Gastrocnemius medialis (tissue), 4 donors: ENCODE results near the gene SMARCA2.

Experiments
- POLR2A ChIP-seq, 2 donors: fragments of 450-650 bp; IDR thresholded peaks; one replicate each; pipeline ENCODE4 v1.6.1; 2017; ENCODE audit warnings: antibody characterized with exemption in 2 of 2, mild to moderate bottlenecking in 2 of 2, moderate library complexity in 2 of 2
- TF ChIP-seq, protein P1 (sequence below), 5 experiments: fragments of 450-650 bp in 3 of 5; fragments of 200-600 bp in 2 of 5; sonication (generic) in 2 of 5; IDR thresholded peaks in 4 of 5; conservative IDR thresholded peaks in 1 of 5; 1 replicate in 4 of 5; 2 replicates in 1 of 5; pipeline ENCODE4 v1.5.1; 2016 to 2019; ENCODE audit warnings: antibody characterized with exemption in 5 of 5, mild to moderate bottlenecking in 3 of 5, moderate library complexity in 3 of 5

DNA sequence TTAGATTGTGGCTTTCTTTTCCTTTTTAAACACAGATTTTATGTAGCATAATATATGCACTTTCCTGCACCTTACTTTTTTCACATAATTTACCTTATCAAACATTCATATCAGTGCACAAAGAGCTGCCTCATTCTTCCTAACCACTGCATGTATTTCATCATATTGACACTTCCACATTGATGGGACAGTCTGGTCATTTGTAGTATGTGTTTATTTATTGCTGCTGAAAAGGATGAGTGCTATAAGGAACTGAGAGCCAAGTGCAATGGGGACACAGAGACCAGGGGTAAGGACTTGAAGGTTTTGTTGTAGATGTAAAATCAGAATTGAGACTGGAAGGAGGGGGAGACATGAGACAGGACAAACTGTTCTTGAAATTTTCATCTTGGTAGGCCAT lies 193.8 kb downstream of the SMARCA2 start:
- TF ChIP-seq, protein P1, sequence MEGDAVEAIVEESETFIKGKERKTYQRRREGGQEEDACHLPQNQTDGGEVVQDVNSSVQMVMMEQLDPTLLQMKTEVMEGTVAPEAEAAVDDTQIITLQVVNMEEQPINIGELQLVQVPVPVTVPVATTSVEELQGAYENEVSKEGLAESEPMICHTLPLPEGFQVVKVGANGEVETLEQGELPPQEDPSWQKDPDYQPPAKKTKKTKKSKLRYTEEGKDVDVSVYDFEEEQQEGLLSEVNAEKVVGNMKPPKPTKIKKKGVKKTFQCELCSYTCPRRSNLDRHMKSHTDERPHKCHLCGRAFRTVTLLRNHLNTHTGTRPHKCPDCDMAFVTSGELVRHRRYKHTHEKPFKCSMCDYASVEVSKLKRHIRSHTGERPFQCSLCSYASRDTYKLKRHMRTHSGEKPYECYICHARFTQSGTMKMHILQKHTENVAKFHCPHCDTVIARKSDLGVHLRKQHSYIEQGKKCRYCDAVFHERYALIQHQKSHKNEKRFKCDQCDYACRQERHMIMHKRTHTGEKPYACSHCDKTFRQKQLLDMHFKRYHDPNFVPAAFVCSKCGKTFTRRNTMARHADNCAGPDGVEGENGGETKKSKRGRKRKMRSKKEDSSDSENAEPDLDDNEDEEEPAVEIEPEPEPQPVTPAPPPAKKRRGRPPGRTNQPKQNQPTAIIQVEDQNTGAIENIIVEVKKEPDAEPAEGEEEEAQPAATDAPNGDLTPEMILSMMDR (IDR thresholded peaks at IDR 0.05 in 4 of 5, conservative IDR thresholded peaks at IDR 0.05 in 1 of 5), result no peak
- TF ChIP-seq POLR2A (IDR thresholded peaks at IDR 0.05), result no peak
